GM12874 (cell line): ENCODE measurements around the gene SLIT3.

Experiments used
- CTCF ChIP-seq: IDR thresholded peaks from 2 replicates; pipeline ENCODE4 v1.5.1; 2011; ENCODE audit warnings: low read depth, mild to moderate bottlenecking, control low read depth, low read length, moderate library complexity; ENCODE audit not compliant: insufficient read depth

Gene SLIT3

GRCh38 chr5:168813184-168813968 is 487.6 kb downstream of the SLIT3 start:
- no peak for TF ChIP-seq CTCF

- TF ChIP-seq CTCF = no peak
These were observed 490.3 kb downstream of the SLIT3 start for GRCh38 chr5:168810641-168811040.

- no peak for TF ChIP-seq CTCF
These were observed 491.7 kb downstream of the SLIT3 start for GRCh38 chr5:168809218-168809617.

- TF ChIP-seq CTCF = no peak
These were observed 492.8 kb downstream of the SLIT3 start for GRCh38 chr5:168808051-168808616.

GRCh38 chr5:168807287-168807686 is 493.7 kb downstream of the SLIT3 start:
- TF ChIP-seq CTCF = no peak

- TF ChIP-seq CTCF = no peak
These were observed 497.4 kb downstream of the SLIT3 start for GRCh38 chr5:168803541-168803940.

GRCh38 chr5:168802337-168802736 is 498.6 kb downstream of the SLIT3 start:
- no peak for TF ChIP-seq CTCF
